Esophagus squamous epithelium (tissue), 5 donors: ENCODE results near the gene CYBC1. TPM values are rescaled to one million over a fixed set of nuclear protein-coding genes. Genes with fewer than 3 reads are reported as not detected.

Experiments used
- DNase-seq: peaks from one replicate; lab custom pipeline; 2025; lab: John Stamatoyannopoulos, UW
- H3K27ac ChIP-seq, 4 donors: fragments of 200-600 bp; sonication (generic); one replicate each; pipeline ENCODE4 v1.5.1; 2016 to 2019; ENCODE audit warnings: mild to moderate bottlenecking in 1 of 4
- H3K27me3 ChIP-seq, 4 donors: fragments of 200-600 bp; sonication (generic); 1 replicate in 3 of 4; 2 replicates in 1 of 4; pipeline versions ENCODE4 v1.5.1 to v1.6.0; 2017 to 2021; ENCODE audit warnings: antibody characterized with exemption in 1 of 4
- H3K36me3 ChIP-seq, 3 donors: fragments of 200-600 bp; sonication (generic); one replicate each; pipeline ENCODE4 v1.5.1; 2016 to 2019
- H3K4me1 ChIP-seq, 3 donors: fragments of 200-600 bp; sonication (generic); one replicate each; pipeline ENCODE4 v1.5.1; 2017 to 2019
- H3K4me3 ChIP-seq, 4 donors: fragments of 200-600 bp; sonication (generic); 1 replicate in 3 of 4; 2 replicates in 1 of 4; pipeline ENCODE4 v1.5.1; 2016 to 2019; ENCODE audit warnings: mild to moderate bottlenecking in 2 of 4, moderate library complexity in 1 of 4
- H3K9me3 ChIP-seq, 3 donors: fragments of 200-600 bp; sonication (generic); one replicate each; pipeline ENCODE4 v1.5.1; 2016 to 2019
- CTCF ChIP-seq, 6 experiments: fragments of 450-650 bp in 4 of 6; fragments of 200-600 bp in 2 of 6; sonication (generic) in 2 of 6; IDR thresholded peaks; one replicate each; pipeline ENCODE4 v1.5.1; 2016 to 2019; ENCODE audit warnings: antibody characterized with exemption in 6 of 6, mild to moderate bottlenecking in 4 of 6, moderate library complexity in 4 of 6
- POLR2A ChIP-seq, 4 donors: fragments of 450-650 bp; IDR thresholded peaks; one replicate each; pipeline ENCODE4 v1.6.1; 2017; ENCODE audit warnings: antibody characterized with exemption in 4 of 4, mild to moderate bottlenecking in 4 of 4, moderate library complexity in 3 of 4
- WGBS, 2 donors: methylation state at CpG; one replicate each; pipeline ENCODE4 v1.1.5; 2018; 5-methylcytosine and 5-hydroxymethylcytosine counted together
- intact Hi-C: fragments of 100-400 bp; cut with DNase I; formaldehyde crosslinking; loops from one replicate; pipeline ENCODE4 v1.15.0; 2022
- total RNA-seq, 4 donors: library from RNA; depleted of rRNA; stranded (reverse); fragments of >200 nt; gene quantifications; one replicate each; pipeline ENCODE4 v1.1.0, GENCODE V29; 2016
- donor health status: DM: yes; HTN: yes; CAD: no.

Gene CYBC1
- total RNA-seq, 4 donors from 2014 or later: 31.7 to 74.3 (median 51.1) TPM

- TF ChIP-seq CTCF (IDR thresholded peaks at IDR 0.05) (no peak), POLR2A (IDR thresholded peaks at IDR 0.05) (no peak)
- H3K27me3 ChIP-seq: no peaks in the 10 kb centered on the region
- H3K36me3 ChIP-seq: peaks cover 0 to 71% (median 0%) of the 10 kb centered on the region in 3 donors
- peaks cover 0 to 14% (median 0%) of the 10 kb centered on the region in 3 donors for H3K4me1 ChIP-seq
- no peaks in the 10 kb centered on the region for H3K9me3 ChIP-seq
- H3K27ac ChIP-seq: no peak overlapping the region
- no peak for DNase-seq
- intact Hi-C loops: no loop called here
- H3K4me3 ChIP-seq: no peak overlapping the region
- WGBS, 2 donors: 60 to 89% methylated on average over 1 to 11 of the region's 12 CpGs
Observed at GRCh38 chr17:82435103-82435502, 15.4 kb downstream of the CYBC1 start.

- no peak overlapping the region for H3K4me3 ChIP-seq
- H3K27ac ChIP-seq: no peak overlapping the region
- intact Hi-C loops: no loop called here
- H3K27me3 ChIP-seq: no peaks in the 10 kb centered on the region
- TF ChIP-seq POLR2A (IDR thresholded peaks at IDR 0.05) (no peak), CTCF (IDR thresholded peaks at IDR 0.05) (no peak)
- H3K36me3 ChIP-seq: peaks cover 0 to 64% (median 0%) of the 10 kb centered on the region in 3 donors
- DNase-seq: no peak
- WGBS, 2 donors: 30% methylated on average over 2 of the region's 3 CpGs; no CpG with 5 or more reads in 1 of the 2 donors
- H3K9me3 ChIP-seq: no peaks in the 10 kb centered on the region
- H3K4me1 ChIP-seq: peaks cover 0 to 9% (median 0%) of the 10 kb centered on the region in 3 donors
Observed at GRCh38 chr17:82434216-82434565, 16.4 kb downstream of the CYBC1 start.

- Histone ChIP-seq H3K27ac (no peak overlapping the region), H3K27me3 (no peaks in the 10 kb centered on the region), H3K36me3 (peaks cover 0 to 59% (median 0%) of the 10 kb centered on the region in 3 donors), H3K4me1 (peaks cover 0 to 9% (median 0%) of the 10 kb centered on the region in 3 donors), H3K4me3 (no peak overlapping the region), H3K9me3 (no peaks in the 10 kb centered on the region)
- WGBS, 2 donors: 52 to 94% methylated on average over 3 to 10 of the region's 32 CpGs
- intact Hi-C loops: no loop called here
- DNase-seq: no peak
- TF ChIP-seq POLR2A (IDR thresholded peaks at IDR 0.05) (no peak), CTCF (IDR thresholded peaks at IDR 0.05) (no peak)
Observed at GRCh38 chr17:82433560-82434215, 16.9 kb downstream of the CYBC1 start.

- WGBS, 2 donors: 67 to 79% methylated on average over 2 to 8 of the region's 8 CpGs
- intact Hi-C loops: no loop called here
- no peak for DNase-seq
Observed at GRCh38 chr17:82432017-82432416, 18.5 kb downstream of the CYBC1 start.

More at GRCh38 chr17:82432017-82432416, 18.5 kb downstream of the CYBC1 start:
- Histone ChIP-seq H3K27me3 (no peaks in the 10 kb centered on the region), H3K27ac (no peak overlapping the region), H3K9me3 (no peaks in the 10 kb centered on the region), H3K4me1 (peaks cover 0 to 9% (median 0%) of the 10 kb centered on the region in 3 donors), H3K4me3 (no peak overlapping the region), H3K36me3 (peaks cover 0 to 45% (median 0%) of the 10 kb centered on the region in 3 donors)
- no peak for TF ChIP-seq CTCF (IDR thresholded peaks at IDR 0.05)
- TF ChIP-seq POLR2A (IDR thresholded peaks at IDR 0.05): no peak
